Caki2 (cell line): ENCODE measurements around the gene CHST15. TPM values are rescaled to one million over a fixed set of nuclear protein-coding genes. Genes with fewer than 3 reads are reported as not detected.
A peak's percentile ranks its signal among the peaks of the same experiment; 100 is the strongest.
"Not testable (repeated sequence)": the region's sequence is repeated elsewhere in the genome, so short reads cannot be mapped to it uniquely, and the experiment has no call there.

Source experiments
- DNase-seq: peaks from one replicate; pipeline ENCODE4 v3.0.0-alpha.2; 2015; ENCODE audit warnings: low read depth
- in situ Hi-C: cut with HindIII; loops from 2 replicates; pipeline ENCODE4 v1.10.0; 2016; ENCODE audit warnings: low sequenced_read_pairs, low pct_unique_long_range_greater_than_20kb, mixed read lengths
- total RNA-seq: library from RNA; depleted of rRNA; stranded (reverse); fragments of >200 nt; shearing (Covaris generic); gene quantifications from 2 replicates; pipeline ENCODE4 v1.2.3, GENCODE V29; 2014; ENCODE audit warnings: low replicate concordance

CHST15 gene
- total RNA-seq, 1 experiment from 2014 or later: 27.1 TPM

- in situ Hi-C loops: no loop called here
Measured at GRCh38 chr10:124042656-124043309, 50.6 kb downstream of the CHST15 start.

GRCh38 chr10:124041675-124042445 lies 51.5 kb downstream of the CHST15 start:
- in situ Hi-C loops: no loop called here
- DNase-seq: no peak

More at GRCh38 chr10:124042656-124043309, 50.6 kb downstream of the CHST15 start:
- no peak for DNase-seq

- no peak for DNase-seq
- in situ Hi-C loops: no loop called here
Measured at GRCh38 chr10:124040451-124041188, 52.8 kb downstream of the CHST15 start.

- DNase-seq: no peak
- in situ Hi-C loops: no loop called here
Measured at GRCh38 chr10:124039483-124040013, 53.9 kb downstream of the CHST15 start.

GRCh38 chr10:124037784-124038183 lies 55.6 kb downstream of the CHST15 start:
- in situ Hi-C loops: no loop called here
- DNase-seq: no peak

- in situ Hi-C loops: no loop called here
- DNase-seq: no peak
Measured at GRCh38 chr10:124037286-124037685, 56.1 kb downstream of the CHST15 start.

- DNase-seq: no peak
- in situ Hi-C loops: no loop called here
Measured at GRCh38 chr10:124036746-124037145, 56.7 kb downstream of the CHST15 start.

- peak; percentile 26 for DNase-seq
- in situ Hi-C loops: no loop called here
Measured at GRCh38 chr10:124035928-124036558, 57.4 kb downstream of the CHST15 start.

- DNase-seq: no peak
- in situ Hi-C loops: no loop called here
Measured at GRCh38 chr10:124035306-124035927, 58.0 kb downstream of the CHST15 start.

GRCh38 chr10:124034576-124035305 lies 58.7 kb downstream of the CHST15 start:
- in situ Hi-C loops: not testable (repeated sequence)

GRCh38 chr10:124033887-124034218 lies 59.5 kb downstream of the CHST15 start:
- in situ Hi-C loops: no loop called here
- DNase-seq: no peak

More at GRCh38 chr10:124034576-124035305, 58.7 kb downstream of the CHST15 start:
- not testable (repeated sequence) for DNase-seq

GRCh38 chr10:124032971-124033886 lies 60.2 kb downstream of the CHST15 start:
- in situ Hi-C loops: no loop called here
- DNase-seq: no peak

- in situ Hi-C loops: no loop called here
- DNase-seq: no peak
Measured at GRCh38 chr10:124032087-124032935, 61.1 kb downstream of the CHST15 start.

GRCh38 chr10:124030492-124031110 lies 62.8 kb downstream of the CHST15 start:
- DNase-seq: no peak
- in situ Hi-C loops: no loop called here

- in situ Hi-C loops: no loop called here
- no peak for DNase-seq
Measured at GRCh38 chr10:124030061-124030460, 63.3 kb downstream of the CHST15 start.
